ENCODE data around the gene TKT. TPM values are rescaled to one million over a fixed set of nuclear protein-coding genes. Genes with fewer than 3 reads are reported as not detected.

TKT gene
- total RNA-seq, 1 experiment from 2014 or later = 650 TPM

- Histone ChIP-seq H3K27ac (ENCODE audit: insufficient read length, low read depth, low read length) (no peak overlapping the region), H3T11ph (ENCODE audit: low read length) (no peak overlapping the region), H3K56ac (ENCODE audit: insufficient read length, low read depth, low read length) (no peak overlapping the region), H3K9ac (ENCODE audit: extremely low read depth, insufficient read length, low read length) (no peak overlapping the region), H4K8ac (replicated peaks; ENCODE audit: insufficient read length, low read depth, low read length) (no peak overlapping the region), H3K27me3 (ENCODE audit: insufficient read depth, low read length) (no peaks in the 10 kb centered on the region), H2BK15ac (ENCODE audit: low read depth, low read length) (no peak overlapping the region), H3K23me2 (ENCODE audit: insufficient read length, low read depth, low read length, poor library complexity, severe bottlenecking) (no peaks in the 10 kb centered on the region), H3K4ac (ENCODE audit: low read depth, low read length) (no peak overlapping the region), H3K18ac (ENCODE audit: insufficient read length, low read depth, low read length) (no peak overlapping the region), H3K23ac (ENCODE audit: insufficient read length, low read depth, low read length) (no peak overlapping the region), H3K4me2 (ENCODE audit: insufficient read depth, insufficient read length, low read length) (no peak overlapping the region), H2BK20ac (ENCODE audit: low read depth, low read length, poor library complexity, severe bottlenecking) (no peak overlapping the region), H3K4me1 (ENCODE audit: insufficient read depth, low read length) (no peaks in the 10 kb centered on the region), H3K9me3 (ENCODE audit: control insufficient read depth, low read depth, low read length) (no peaks in the 10 kb centered on the region), H2BK120ac (ENCODE audit: low read depth, low read length, poor library complexity, severe bottlenecking) (no peak overlapping the region), H2BK12ac (ENCODE audit: insufficient read length, low read depth, low read length) (no peak overlapping the region), H3K14ac (ENCODE audit: insufficient read depth, low read length) (no peak overlapping the region), H4K5ac (ENCODE audit: insufficient read length, low read depth, low read length) (no peak overlapping the region), H2AFZ (ENCODE audit: low read length) (no peak overlapping the region), H4K20me1 (ENCODE audit: control insufficient read depth, insufficient read depth, insufficient read length) (peaks cover 2% of the 10 kb centered on the region), H2BK5ac (ENCODE audit: insufficient read length, low read length) (no peak overlapping the region), H3K79me2 (ENCODE audit: insufficient read depth, low read length) (no peaks in the 10 kb centered on the region), H3K79me1 (ENCODE audit: insufficient read depth, low read depth, low read length, poor library complexity, severe bottlenecking) (peaks cover 4% of the 10 kb centered on the region), H4K91ac (ENCODE audit: insufficient read length, low read depth, low read length) (no peak overlapping the region), H2AK5ac (ENCODE audit: insufficient read length, low read length) (no peak overlapping the region)
- peak overlapping the region in 1 of 3 experiments; percentile 33; a peak in 1 of 7 replicates for H3K27ac Mint-ChIP-seq
- H3K9me3 Mint-ChIP-seq = no peaks in the 10 kb centered on the region
- WGBS (ENCODE audit: extremely low coverage, insufficient read length, low lambda C conversion rate) = no CpG with 5 or more reads among the region's 10 CpGs
- TF ChIP-seq CTCF (conservative IDR thresholded peaks at IDR 0.05) = no peak
- H3K27me3 Mint-ChIP-seq (ENCODE audit: low read depth) = no peaks in the 10 kb centered on the region
- H3K36me3 Mint-ChIP-seq (ENCODE audit: insufficient read depth in 1 of 3, low read depth in 3 of 3) = peaks cover 69 to 93% (median 86%) of the 10 kb centered on the region in 3 experiments
- H3K4me3 Mint-ChIP-seq = no peak overlapping the region
- no peak for DNase-seq
- H3K4me1 Mint-ChIP-seq = peaks cover 4 to 9% of the 10 kb centered on the region in 2 experiments; a peak in 3 of 4 replicates
These were observed 21.0 kb downstream of the TKT start for GRCh38 chr3:53234841-53235232.
